DOHH2 (cell line): ENCODE data around the gene PPFIBP2.

Experiments
- H3F3A ChIP-seq: fragments of 200-600 bp; sonication (generic), shearing (Covaris generic); 2 replicates; pipeline ENCODE4 v1.6.0; 2016; ENCODE audit warnings: antibody characterized with exemption, mild to moderate bottlenecking; ENCODE audit not compliant: control insufficient read depth, insufficient read depth
- H3K27ac ChIP-seq: fragments of 200-600 bp; sonication (generic); 2 replicates; pipeline ENCODE4 v1.5.1; 2014; ENCODE audit warnings: low read depth, mild to moderate bottlenecking, low read length, moderate library complexity
- H3K27me3 ChIP-seq: fragments of 200-600 bp; sonication (generic); 2 replicates; pipeline ENCODE4 v1.6.1; 2014; ENCODE audit warnings: mild to moderate bottlenecking, low read length, mixed read lengths; ENCODE audit not compliant: control insufficient read depth
- H3K36me3 ChIP-seq: fragments of 200-600 bp; sonication (generic); 2 replicates; pipeline ENCODE4 v1.6.1; 2014; ENCODE audit warnings: mild to moderate bottlenecking, low read length, moderate library complexity, mixed read lengths; ENCODE audit not compliant: control insufficient read depth
- H3K4me1 ChIP-seq: fragments of 200-600 bp; sonication (generic); 2 replicates; pipeline ENCODE4 v1.6.1; 2014; ENCODE audit warnings: mild to moderate bottlenecking, low read length, mixed read lengths; ENCODE audit not compliant: control insufficient read depth
- H3K4me2 ChIP-seq: fragments of 200-600 bp; sonication (generic); 2 replicates; pipeline ENCODE4 v1.6.0; 2014; ENCODE audit warnings: mild to moderate bottlenecking, low read length, moderate library complexity
- H3K4me3 ChIP-seq: fragments of 200-600 bp; sonication (generic); 2 replicates; pipeline ENCODE4 v1.5.1; 2014; ENCODE audit warnings: mild to moderate bottlenecking, low read length, mixed read lengths
- H3K79me2 ChIP-seq: fragments of 200-600 bp; sonication (generic); 2 replicates; pipeline ENCODE4 v1.6.1; 2014; ENCODE audit warnings: mild to moderate bottlenecking, low read length, mixed read lengths; ENCODE audit not compliant: control insufficient read depth
- H3K9me2 ChIP-seq: fragments of 200-600 bp; sonication (generic); replicated peaks from 2 replicates; pipeline ENCODE4 v1.6.1; 2014; ENCODE audit warnings: mild to moderate bottlenecking, low read length, mixed read lengths; ENCODE audit not compliant: control insufficient read depth
- H3K9me3 ChIP-seq: fragments of 200-600 bp; sonication (generic); 2 replicates; pipeline ENCODE4 v1.6.1; 2014; ENCODE audit warnings: antibody characterized with exemption, low read length, mixed read lengths; ENCODE audit not compliant: control insufficient read depth, insufficient read depth
- H4K20me1 ChIP-seq: fragments of 200-600 bp; sonication (generic); 2 replicates; pipeline ENCODE4 v1.6.0; 2014; ENCODE audit warnings: low read depth, mild to moderate bottlenecking, antibody characterized with exemption, low read length, moderate library complexity; ENCODE audit not compliant: control insufficient read depth, insufficient read depth
- CTCF ChIP-seq: fragments of 200-600 bp; sonication (generic); IDR thresholded peaks from one replicate; pipeline ENCODE4 v1.5.1; 2014; ENCODE audit warnings: antibody characterized with exemption, mild to moderate bottlenecking, low read depth, low read length; ENCODE audit not compliant: poor library complexity, severe bottlenecking
- EZH2phosphoT487 ChIP-seq: fragments of 200-600 bp; sonication (generic); IDR thresholded peaks from 2 replicates; pipeline ENCODE4 v1.6.1; 2017; ENCODE audit warnings: borderline replicate concordance, mild to moderate bottlenecking, antibody characterized with exemption, low read length, moderate library complexity, mixed read lengths

PPFIBP2 gene

GRCh38 chr11:7551571-7551970 is 37.8 kb downstream of the PPFIBP2 start:
- no peaks in the 10 kb centered on the region for H3K9me2 ChIP-seq
- no peaks in the 10 kb centered on the region for H3K9me3 ChIP-seq
- no peaks in the 10 kb centered on the region for H3K79me2 ChIP-seq
- H3K27me3 ChIP-seq: no peaks in the 10 kb centered on the region
- H4K20me1 ChIP-seq: no peaks in the 10 kb centered on the region
- H3K27ac ChIP-seq: no peak overlapping the region
- no peak overlapping the region for H3K4me2 ChIP-seq
- no peak for TF ChIP-seq EZH2phosphoT487
- TF ChIP-seq CTCF: no peak
- H3K4me3 ChIP-seq: no peak overlapping the region
- H3K36me3 ChIP-seq: peaks cover 5% of the 10 kb centered on the region; the same call in 1 of the 2 replicates
- no peaks in the 10 kb centered on the region for H3F3A ChIP-seq
- no peaks in the 10 kb centered on the region for H3K4me1 ChIP-seq

- H3K36me3 ChIP-seq: peaks cover 5% of the 10 kb centered on the region; the same call in 1 of the 2 replicates
- no peaks in the 10 kb centered on the region for H3K9me2 ChIP-seq
- no peaks in the 10 kb centered on the region for H3K9me3 ChIP-seq
- no peak for TF ChIP-seq CTCF
- TF ChIP-seq EZH2phosphoT487: no peak
- H4K20me1 ChIP-seq: no peaks in the 10 kb centered on the region
- H3K4me1 ChIP-seq: no peaks in the 10 kb centered on the region
- H3K4me3 ChIP-seq: no peak overlapping the region
- no peak overlapping the region for H3K4me2 ChIP-seq
- no peaks in the 10 kb centered on the region for H3K79me2 ChIP-seq
- no peaks in the 10 kb centered on the region for H3K27me3 ChIP-seq
- H3F3A ChIP-seq: no peaks in the 10 kb centered on the region
- no peak overlapping the region for H3K27ac ChIP-seq
These were observed 38.9 kb downstream of the PPFIBP2 start for GRCh38 chr11:7552666-7553065.

- TF ChIP-seq CTCF (no peak), EZH2phosphoT487 (no peak)
- no peaks in the 10 kb centered on the region for H3K36me3 ChIP-seq
- no peak overlapping the region for H3K4me3 ChIP-seq
- H3K9me2 ChIP-seq: no peaks in the 10 kb centered on the region
- no peaks in the 10 kb centered on the region for H3K27me3 ChIP-seq
- H3K27ac ChIP-seq: no peak overlapping the region
- H3K9me3 ChIP-seq: no peaks in the 10 kb centered on the region
- H3K4me2 ChIP-seq: no peak overlapping the region
- H3F3A ChIP-seq: no peaks in the 10 kb centered on the region
- H3K79me2 ChIP-seq: no peaks in the 10 kb centered on the region
- no peaks in the 10 kb centered on the region for H4K20me1 ChIP-seq
- no peaks in the 10 kb centered on the region for H3K4me1 ChIP-seq
These were observed 41.4 kb downstream of the PPFIBP2 start for GRCh38 chr11:7555052-7555699.
